Measurements from ENCODE around the gene DEFB125.

DEFB125 gene

GRCh38 chr20:64026-64603 is 23.4 kb upstream of the DEFB125 start:
- TF ChIP-seq CTCF (IDR thresholded peaks at IDR 0.05; ENCODE audit: insufficient read depth, low read length, poor library complexity, severe bottlenecking), result no peak

GRCh38 chr20:64766-65322 is 22.6 kb upstream of the DEFB125 start:
- Histone ChIP-seq H3K4me3 (replicated peaks; ENCODE audit: low read depth, low read length) (no peak overlapping the region), H3K36me3 (ENCODE audit: control insufficient read depth, insufficient read depth, low read length) (no peaks in the 10 kb centered on the region), H3K27me3 (replicated peaks; ENCODE audit: control insufficient read depth, insufficient read depth, low read length) (no peaks in the 10 kb centered on the region)
- DNase-seq (ENCODE audit: extremely low read depth, insufficient read length), result no peak
- TF ChIP-seq CTCF (IDR thresholded peaks at IDR 0.05; ENCODE audit: insufficient read depth, low read length, poor library complexity, severe bottlenecking), result no peak

More at GRCh38 chr20:64026-64603, 23.4 kb upstream of the DEFB125 start:
- Histone ChIP-seq H3K4me3 (replicated peaks; ENCODE audit: low read depth, low read length) (no peak overlapping the region), H3K27me3 (replicated peaks; ENCODE audit: control insufficient read depth, insufficient read depth, low read length) (no peaks in the 10 kb centered on the region), H3K36me3 (ENCODE audit: control insufficient read depth, insufficient read depth, low read length) (no peaks in the 10 kb centered on the region)
- no peak for DNase-seq (ENCODE audit: extremely low read depth, insufficient read length)

GRCh38 chr20:77231-77630 is 10.2 kb upstream of the DEFB125 start:
- Histone ChIP-seq H3K4me3 (replicated peaks; ENCODE audit: low read depth, low read length) (no peak overlapping the region), H3K27me3 (replicated peaks; ENCODE audit: control insufficient read depth, insufficient read depth, low read length) (no peaks in the 10 kb centered on the region), H3K36me3 (ENCODE audit: control insufficient read depth, insufficient read depth, low read length) (no peaks in the 10 kb centered on the region)
- TF ChIP-seq CTCF (IDR thresholded peaks at IDR 0.05; ENCODE audit: insufficient read depth, low read length, poor library complexity, severe bottlenecking), result no peak
- no peak for DNase-seq (ENCODE audit: extremely low read depth, insufficient read length)

- Histone ChIP-seq H3K27me3 (replicated peaks; ENCODE audit: control insufficient read depth, insufficient read depth, low read length) (no peaks in the 10 kb centered on the region), H3K4me3 (replicated peaks; ENCODE audit: low read depth, low read length) (no peak overlapping the region), H3K36me3 (ENCODE audit: control insufficient read depth, insufficient read depth, low read length) (no peaks in the 10 kb centered on the region)
- no peak for TF ChIP-seq CTCF (IDR thresholded peaks at IDR 0.05; ENCODE audit: insufficient read depth, low read length, poor library complexity, severe bottlenecking)
- DNase-seq (ENCODE audit: extremely low read depth, insufficient read length), result no peak
Observed at GRCh38 chr20:78338-78737, 9.1 kb upstream of the DEFB125 start.

GRCh38 chr20:79565-79964 is 7.9 kb upstream of the DEFB125 start:
- H3K4me3 ChIP-seq (replicated peaks; ENCODE audit: low read depth, low read length), result no peak overlapping the region
- no peaks in the 10 kb centered on the region for H3K36me3 ChIP-seq (ENCODE audit: control insufficient read depth, insufficient read depth, low read length)
- H3K27me3 ChIP-seq (replicated peaks; ENCODE audit: control insufficient read depth, insufficient read depth, low read length), result no peaks in the 10 kb centered on the region
- no peak for DNase-seq (ENCODE audit: extremely low read depth, insufficient read length)
- TF ChIP-seq CTCF (IDR thresholded peaks at IDR 0.05; ENCODE audit: insufficient read depth, low read length, poor library complexity, severe bottlenecking), result no peak

GRCh38 chr20:90651-91050 is 3.2 kb downstream of the DEFB125 start:
- DNase-seq (ENCODE audit: extremely low read depth, insufficient read length), result no peak
- H3K27me3 ChIP-seq (replicated peaks; ENCODE audit: control insufficient read depth, insufficient read depth, low read length), result no peaks in the 10 kb centered on the region
- no peaks in the 10 kb centered on the region for H3K36me3 ChIP-seq (ENCODE audit: control insufficient read depth, insufficient read depth, low read length)
- TF ChIP-seq CTCF (IDR thresholded peaks at IDR 0.05; ENCODE audit: insufficient read depth, low read length, poor library complexity, severe bottlenecking), result no peak
- H3K4me3 ChIP-seq (replicated peaks; ENCODE audit: low read depth, low read length), result no peak overlapping the region

Measured in GM06990 (cell line).